Pulmonary artery endothelial cell (primary cell): Measurements from ENCODE around the gene AAK1. TPM values are rescaled to one million over a fixed set of nuclear protein-coding genes. Genes with fewer than 3 reads are reported as not detected.
A peak's percentile ranks its signal among the peaks of the same experiment; 100 is the strongest.
"Not testable (repeated sequence)": the region's sequence is repeated elsewhere in the genome, so short reads cannot be mapped to it uniquely, and the experiment has no call there.

ENCODE experiments used
- DNase-seq: peaks from one replicate; pipeline ENCODE4 v3.0.0-alpha.2; 2011; ENCODE audit warnings: low read depth, low spot score
- total RNA-seq: library from RNA; depleted of rRNA; stranded (reverse); fragments of >200 nt; gene quantifications from 2 replicates; pipeline ENCODE4 v1.2.3, GENCODE V29; 2014

Gene AAK1
- total RNA-seq, 1 donor from 2014 or later, result 46.3 TPM

DNA sequence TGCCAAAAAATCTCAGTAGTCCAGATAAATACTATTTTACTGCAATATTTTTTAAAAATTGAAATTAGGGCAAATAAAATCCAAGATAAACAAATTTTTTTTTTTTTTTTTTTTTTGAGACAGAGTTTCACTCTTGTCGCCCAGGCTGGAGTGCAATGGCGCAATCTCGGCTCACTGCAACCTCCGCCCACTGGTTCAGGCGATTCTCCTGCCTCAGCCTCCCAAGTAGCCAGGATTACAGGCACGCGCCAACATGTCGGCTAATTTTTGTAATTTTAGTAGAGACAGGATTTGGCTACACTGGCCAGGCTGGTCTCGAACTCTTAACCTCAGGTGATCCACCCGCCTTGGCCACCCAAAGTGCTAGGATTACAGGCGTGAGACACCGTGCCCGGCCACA lies 68.2 kb downstream of the AAK1 start:
- not testable (repeated sequence) for DNase-seq

DNA sequence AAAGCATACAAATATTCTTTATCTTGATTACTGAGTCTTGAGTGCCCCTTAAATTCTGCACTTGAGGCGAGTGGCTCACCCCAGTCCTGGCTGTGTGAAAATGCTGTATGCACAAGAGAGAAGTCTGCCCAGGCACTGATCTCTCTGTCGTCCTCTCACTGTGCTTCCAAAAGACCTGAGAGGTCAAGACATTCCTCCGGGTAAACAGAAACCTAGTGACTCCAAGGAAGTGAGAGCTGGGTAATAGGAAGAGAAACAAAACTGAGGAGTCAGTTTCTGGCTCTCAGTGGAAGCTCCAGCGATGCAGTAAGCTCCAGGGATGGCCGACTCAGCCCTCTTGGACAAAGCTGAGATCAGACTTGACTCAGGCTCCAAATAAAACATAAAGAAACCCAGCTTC lies 70.9 kb downstream of the AAK1 start:
- DNase-seq, result no peak

DNA sequence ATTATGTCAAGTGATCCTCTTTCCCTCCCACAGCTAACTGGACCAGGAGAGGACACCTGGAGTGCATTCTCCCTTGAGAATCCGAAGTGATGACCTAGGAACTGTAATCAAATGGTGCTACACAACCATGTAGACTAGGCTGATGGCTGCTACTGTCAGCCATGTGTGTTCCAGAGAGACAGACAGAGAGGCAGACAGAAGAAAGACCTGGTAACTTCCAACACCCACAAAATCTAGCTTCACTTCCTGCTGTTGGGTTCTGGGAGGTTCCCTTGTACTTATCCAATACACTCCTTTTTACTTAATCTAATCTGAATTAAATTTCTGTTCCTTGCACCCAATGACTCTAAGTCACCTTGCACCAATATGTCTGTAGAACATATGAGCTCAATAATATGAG lies 72.3 kb downstream of the AAK1 start:
- no peak for DNase-seq

DNA sequence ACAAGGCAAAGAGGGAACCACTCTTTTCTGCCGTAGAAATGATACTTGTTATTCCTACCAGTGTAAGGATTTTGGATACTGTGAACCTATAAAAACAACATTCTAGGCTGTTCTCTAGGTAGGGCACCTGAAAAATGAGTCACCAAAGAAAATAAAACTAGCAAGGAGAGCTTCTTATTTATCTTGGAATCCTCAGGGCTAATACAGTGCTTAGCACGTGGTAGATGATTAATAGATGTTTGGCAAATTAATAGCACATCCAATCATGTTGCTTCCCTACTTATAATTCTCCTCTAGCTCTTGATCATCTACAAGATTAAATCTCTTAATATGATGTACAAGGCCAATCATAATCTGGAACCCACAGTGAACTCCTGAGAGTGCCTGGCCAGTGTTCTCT lies 73.1 kb downstream of the AAK1 start:
- DNase-seq, result no peak

DNA sequence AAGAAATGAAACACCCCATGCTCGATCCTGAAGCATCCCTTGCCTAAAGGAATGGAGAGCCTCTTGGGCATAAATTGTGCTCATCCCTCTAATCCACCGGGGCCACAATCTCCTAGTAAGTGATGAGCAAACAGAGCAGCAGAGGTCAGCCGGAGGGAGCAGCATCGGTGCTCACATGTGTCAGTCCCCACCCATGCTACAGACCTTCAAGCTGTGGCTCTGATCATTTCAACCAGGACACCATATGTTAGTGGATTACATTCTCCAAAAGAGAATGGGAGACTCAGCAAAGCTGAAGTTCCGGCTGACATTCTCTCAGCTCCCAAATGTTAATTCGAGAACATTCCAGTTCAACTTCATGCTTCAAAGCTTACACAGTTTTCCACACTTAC lies 75.6 kb downstream of the AAK1 start:
- DNase-seq, result no peak

DNA sequence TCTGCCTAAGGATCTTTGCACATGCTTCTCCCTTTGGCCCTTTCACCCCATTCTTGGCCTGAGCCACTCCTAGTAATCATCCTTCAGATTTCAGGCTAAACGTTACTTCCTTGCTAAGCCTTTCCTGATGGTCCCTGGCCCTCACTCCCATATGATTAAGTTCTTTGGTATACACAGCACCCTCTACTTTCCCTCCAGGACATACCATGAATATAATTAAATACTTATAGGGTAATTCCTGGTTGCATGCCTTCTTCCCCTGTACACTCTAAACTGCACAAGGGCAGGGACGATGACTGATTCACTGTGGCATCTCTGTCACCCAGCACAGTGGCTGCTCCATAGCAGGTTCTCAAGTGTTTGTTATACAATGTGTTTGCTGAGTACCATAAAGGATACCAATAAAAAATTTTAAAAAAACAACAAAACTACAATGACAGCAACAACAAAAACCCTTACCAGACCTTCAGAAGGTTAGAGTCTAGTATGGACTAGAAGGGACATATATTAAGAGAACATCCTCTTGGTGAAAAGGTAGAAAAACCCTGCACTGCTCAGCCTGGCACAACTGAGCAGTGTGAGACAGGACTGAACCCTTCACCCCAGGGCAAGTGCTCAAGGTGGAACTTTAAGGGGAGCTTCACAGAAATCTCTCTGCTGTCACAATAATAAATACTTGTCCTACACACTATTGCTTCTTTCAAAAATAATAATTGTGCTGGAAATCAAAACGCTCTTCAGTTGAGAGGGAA lies 76.2 kb downstream of the AAK1 start:
- DNase-seq, result no peak

DNA sequence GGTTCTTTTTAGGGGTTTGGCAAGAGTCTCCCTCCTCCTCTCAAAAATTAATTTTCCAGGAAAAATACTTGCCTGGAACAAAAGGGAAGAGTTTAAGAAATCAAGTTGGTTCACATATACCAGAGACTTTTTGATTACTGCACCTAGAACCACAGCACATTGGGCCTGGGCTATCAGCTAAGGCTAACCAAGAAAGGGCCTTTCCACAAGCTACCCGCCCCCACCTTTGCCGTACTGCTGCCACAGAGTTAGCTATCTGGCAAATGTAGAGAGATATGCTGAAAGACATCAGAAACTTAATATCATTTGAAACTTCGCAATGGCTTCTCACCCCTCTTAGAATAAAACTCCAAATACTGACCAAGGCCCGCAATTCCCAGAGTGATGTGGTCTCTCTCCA lies 76.9 kb downstream of the AAK1 start:
- no peak for DNase-seq

DNA sequence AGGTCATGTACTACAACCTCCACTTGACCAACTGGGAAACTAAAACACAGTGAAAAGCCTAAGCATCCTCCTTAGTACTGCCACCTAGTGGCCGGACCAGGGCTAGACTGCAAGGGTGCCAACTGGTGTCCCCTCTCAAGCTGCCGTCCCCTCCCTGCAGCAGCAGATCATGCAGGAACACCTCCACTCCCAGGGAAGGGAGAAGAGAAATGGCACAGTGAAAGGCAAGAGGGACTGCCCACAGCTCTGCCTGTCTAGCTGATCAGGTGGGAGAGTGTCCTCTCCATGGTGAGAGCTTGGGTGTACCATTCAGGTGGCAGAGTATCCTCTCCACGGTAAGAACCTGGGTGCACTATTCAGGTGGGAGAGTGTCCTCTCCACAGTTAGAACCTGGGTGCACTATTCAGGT lies 78.1 kb downstream of the AAK1 start:
- DNase-seq, result peak; percentile 11

DNA sequence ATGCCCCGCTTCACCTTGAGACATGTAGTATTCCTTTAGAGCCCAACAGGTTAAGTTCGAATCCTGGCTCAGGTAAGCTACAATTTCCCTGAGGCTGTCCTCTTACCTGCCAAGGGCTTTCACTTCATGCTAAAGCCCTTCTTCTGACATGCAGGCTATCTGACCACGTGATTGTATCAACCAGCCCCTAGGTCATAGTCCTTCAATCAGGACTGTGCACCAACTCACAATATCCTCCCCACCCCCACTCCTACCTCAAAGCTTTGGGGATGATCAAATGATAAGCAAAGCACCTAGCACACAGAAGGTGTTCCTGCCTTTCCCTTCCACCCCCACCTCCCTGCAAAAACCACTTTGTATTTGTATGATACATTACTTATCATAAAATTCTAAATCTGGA lies 78.9 kb downstream of the AAK1 start:
- no peak for DNase-seq

DNA sequence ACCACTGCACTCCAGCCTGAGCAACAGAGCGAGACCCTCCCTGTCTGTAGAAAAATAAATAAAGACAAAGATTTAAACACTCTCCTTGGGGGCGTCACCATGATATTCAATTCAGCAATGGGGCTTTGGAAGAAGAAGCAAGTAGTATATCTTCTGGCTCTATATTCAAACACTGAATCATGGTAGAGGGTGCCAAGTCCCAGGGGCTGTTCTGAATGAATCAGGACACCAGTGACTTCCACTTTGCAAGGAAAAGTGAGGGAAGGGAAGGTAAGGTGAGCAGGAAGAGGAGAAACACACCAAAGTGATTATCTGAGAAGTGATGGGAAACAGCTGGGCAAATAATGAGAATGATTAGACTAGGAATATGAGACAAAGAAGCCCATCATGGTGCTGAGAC lies 80.5 kb downstream of the AAK1 start:
- DNase-seq, result no peak

DNA sequence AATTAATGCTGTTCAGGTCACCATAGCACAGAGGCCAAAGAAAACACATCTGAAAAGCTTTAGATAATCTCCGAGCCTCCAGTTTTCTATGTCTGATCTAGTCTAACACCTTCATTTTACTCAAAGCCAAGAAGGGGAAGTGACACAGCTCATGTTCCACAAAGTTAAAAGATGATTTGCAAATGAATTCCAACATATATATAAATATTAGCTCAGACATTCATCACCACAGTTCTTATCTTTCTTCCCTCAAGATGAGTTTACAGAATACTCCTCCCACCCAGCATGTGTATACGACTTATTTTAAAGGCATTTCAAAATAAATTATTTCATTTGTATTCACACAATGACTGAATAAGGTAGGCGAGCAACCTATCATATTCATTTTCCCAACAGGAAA lies 82.4 kb downstream of the AAK1 start:
- DNase-seq, result no peak

DNA sequence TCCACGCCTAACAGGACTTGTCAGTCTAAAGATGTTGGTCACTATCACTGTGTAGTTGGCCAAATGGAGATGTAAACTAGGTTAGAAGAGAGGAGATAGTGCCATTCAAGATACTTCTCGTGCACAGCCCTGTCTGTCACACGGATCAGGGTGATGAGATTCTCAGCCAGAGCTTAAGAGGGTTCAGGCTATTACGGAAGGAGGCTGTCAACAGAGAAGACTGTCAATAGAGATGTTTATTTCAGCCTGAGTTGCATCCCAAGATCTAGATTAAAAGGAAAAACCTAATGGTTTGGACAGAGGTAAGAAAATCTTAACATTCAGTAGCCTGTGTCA lies 83.4 kb downstream of the AAK1 start:
- no peak for DNase-seq

DNA sequence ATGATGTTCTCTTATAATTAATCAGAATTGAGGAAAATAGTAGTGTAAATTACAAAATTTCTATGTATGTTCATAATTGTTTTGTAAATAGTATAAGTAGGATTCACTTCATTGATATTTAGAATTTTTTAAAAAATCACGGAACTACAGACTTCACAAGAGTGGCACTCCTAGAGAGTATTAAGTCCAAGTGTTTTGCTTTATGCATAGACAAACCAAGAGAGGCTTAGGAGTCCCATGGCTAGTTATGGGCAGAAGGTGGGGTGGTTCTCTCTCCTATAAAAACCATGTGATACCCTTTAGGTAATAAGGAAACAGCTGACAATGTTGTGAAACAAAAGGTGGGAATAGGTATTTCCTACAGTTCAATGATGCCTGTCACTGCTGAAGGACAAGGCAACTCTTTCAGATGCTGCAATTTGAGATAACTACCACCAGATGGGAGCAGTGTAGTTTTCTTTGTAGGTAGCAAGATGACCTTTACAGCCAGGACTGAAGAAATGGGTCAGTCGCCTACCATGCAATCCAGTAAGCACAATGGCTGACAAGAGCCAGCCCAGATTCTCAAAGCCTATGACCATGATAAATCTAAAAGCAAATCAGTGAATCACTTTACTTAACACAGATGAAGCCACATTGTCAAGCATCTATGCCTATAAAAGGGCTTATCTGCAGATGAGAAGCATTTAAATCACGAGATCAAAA lies 83.9 kb downstream of the AAK1 start:
- DNase-seq, result peak; percentile 19

DNA sequence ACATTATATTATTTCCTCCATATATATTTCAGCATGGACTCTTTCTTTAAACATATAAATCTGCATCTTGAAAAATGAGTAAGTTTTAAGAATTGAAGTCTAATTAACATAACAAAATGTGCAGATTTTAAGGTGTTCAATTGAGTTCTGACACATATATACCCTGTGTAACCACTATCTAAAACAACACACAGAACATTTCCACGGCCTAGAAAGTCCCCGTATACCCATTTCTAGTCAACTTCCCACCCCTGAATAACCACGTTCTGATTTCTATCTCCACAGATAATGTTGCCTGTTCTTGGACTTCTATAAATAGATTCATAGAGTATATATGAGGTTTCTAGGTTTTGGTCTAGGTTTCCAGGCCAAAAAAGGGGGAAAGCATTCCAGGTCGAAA lies 87.5 kb downstream of the AAK1 start:
- no peak for DNase-seq

DNA sequence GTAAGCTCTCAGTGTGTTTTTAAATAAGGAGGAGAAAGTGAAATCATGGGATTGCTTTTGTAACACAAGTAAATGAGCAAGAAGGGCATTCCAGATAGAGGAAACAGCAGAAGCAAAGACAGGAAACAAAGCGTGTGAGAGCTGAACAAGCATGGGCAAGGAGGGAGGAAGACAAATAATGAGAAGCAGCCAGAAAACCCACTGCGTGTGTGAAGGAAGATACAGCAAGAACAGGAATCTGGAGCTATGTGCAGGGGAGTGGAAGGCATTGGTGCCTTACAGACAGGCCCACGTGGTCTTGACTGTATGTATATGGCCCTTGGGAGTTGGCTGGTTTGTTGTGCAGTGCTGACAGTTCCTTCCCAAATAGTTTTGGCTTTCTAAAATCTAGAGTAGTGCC lies 88.6 kb downstream of the AAK1 start:
- peak; percentile 80 for DNase-seq

DNA sequence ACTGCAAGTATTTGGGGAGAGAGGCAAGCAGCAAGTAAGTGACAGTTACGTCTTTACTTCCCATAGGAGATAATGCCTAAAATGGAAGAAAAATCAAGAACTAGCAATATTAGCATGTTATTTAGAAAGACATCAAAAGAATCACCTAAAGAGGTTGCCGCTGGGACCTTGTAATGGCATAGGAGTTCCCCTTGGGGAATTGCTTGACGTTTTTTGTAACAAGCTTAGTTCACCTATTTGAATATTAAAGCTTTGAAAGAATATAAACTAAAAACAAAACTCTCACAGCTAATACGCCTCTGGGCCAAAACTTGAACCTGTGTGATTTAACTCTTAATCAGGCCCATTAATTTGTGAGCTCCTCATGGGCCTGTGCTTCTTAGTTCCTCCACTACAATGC lies 89.0 kb downstream of the AAK1 start:
- DNase-seq, result no peak

DNA sequence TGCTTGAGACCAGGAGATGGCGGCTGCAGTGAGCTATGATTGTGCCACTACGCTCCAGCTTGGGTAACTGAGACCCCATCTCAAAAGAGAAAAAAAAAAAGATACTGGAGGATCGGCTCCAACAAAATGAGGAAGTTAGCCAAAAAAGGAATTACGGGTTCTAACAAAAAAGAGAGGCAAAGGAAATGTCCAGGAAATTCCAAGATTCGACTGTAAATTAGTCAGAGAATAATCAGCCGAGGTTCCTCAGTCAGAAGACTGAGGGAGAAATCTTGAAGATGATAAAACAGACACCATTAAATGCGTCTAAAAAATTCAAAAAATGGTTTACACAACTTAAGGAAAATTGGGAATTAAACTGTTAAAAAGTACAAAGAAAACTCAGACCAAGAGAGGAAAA lies 89.5 kb downstream of the AAK1 start:
- DNase-seq, result no peak

DNA sequence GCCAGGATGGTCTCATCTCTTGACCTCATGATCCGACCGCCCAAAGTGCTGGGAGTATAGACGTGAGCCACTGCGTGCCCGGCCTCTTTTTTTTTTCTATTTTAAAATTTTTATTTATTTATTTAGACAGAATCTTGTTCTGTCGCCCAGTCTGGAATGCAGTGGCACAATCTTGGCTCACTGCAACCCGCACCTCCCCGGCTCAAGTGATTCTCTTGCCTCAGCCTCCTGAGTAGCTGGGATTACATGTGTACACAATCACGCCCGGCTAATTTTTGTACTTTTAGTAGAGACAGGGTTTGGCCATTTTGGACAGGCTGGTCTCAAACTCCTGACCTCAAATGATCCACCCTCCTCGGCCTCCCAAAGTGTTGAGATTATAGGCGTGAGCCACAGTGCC lies 93.0 kb downstream of the AAK1 start:
- DNase-seq, result not testable (repeated sequence)

DNA sequence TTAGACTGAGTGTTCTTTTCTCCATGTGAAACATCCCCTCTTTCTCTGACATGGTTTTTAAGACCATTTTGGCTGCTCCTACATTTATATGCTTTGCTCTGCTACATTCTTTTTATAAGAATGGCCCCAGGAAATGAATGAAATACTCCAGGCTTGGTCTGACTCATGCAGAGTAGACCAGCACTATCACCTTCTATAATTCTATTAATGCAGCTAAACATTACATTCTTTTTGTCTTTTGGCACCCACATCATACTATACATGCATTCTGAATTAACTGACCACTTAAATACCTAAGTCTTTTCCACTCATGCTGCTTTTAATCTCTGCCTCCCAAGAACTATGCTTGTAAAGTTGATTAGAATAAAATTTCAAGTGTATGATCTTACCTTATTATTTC lies 94.1 kb downstream of the AAK1 start:
- DNase-seq, result peak; percentile 13

DNA sequence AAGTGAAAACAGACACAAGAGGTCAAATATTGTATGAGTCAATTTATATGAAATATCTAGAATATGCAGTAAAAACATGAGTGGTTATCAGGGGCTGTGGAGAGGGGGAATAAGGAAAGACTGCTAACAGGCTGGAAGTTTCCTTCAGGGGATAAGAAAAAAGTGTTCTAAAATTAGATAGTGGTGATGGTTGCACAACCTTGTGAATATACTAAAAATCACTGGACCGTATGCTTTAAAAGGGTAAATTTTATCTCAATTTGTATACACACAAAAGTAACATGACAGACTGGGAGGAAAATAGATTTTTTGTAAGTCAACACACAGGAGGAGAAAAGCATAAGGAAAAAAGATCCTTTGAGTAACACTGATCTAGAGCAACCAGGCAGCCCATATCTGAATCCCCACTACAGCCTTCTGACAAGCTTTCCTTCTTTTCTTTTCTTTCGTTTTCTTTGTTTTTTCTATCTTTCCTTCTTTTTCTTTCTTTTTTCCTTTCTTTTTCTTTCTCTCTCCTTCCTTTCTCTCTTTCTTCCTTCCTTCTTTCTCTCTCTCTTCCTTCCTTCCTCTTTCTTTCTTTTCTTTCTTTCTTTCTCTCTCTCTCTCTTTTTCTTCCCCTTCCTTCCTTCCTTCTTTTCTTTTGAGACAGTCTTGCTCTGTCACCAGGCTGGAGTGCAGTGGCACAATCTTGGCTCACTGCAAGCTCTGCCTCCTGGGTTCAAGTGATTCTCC lies 95.4 kb downstream of the AAK1 start:
- DNase-seq, result no peak

DNA sequence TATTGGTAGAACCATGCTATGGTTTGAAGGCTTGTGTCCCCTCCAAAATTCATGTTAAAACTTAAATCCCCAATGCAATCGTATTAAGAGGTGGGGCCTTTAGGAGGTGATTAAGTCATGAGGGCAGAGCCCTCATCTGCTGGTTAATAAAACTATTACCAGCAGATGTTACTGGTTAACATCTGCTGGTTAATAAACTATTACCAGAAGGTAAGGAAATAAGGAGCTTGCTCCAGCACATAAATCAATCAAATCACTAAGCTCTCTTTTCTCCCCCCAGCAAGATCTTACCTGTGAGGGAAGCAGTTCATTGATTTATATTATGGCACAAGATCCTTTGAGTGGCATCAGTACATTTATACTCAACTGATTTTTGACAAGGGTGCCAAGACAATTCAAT lies 96.9 kb downstream of the AAK1 start:
- DNase-seq, result no peak

DNA sequence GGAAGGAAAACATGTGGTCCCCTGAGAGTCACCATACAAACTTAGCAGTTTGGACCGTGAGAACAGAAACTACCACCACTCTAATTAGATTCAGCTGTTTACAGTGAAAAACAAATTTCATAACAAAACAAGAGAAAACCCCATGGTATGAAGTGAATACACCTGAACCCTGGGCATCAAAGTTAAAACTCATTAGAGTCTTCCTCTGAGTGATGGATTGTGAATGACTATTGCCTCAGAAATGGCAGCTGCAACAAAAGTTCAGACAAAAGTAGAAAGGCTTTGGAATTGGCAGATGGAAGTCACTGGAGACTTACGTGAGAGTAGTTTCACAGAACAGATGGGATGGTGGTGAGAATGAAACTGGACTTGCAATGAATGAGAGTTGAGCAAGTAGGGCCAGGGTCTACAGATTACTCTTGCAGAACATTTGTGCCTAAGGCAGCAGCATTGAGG lies 98.0 kb downstream of the AAK1 start:
- no peak for DNase-seq

DNA sequence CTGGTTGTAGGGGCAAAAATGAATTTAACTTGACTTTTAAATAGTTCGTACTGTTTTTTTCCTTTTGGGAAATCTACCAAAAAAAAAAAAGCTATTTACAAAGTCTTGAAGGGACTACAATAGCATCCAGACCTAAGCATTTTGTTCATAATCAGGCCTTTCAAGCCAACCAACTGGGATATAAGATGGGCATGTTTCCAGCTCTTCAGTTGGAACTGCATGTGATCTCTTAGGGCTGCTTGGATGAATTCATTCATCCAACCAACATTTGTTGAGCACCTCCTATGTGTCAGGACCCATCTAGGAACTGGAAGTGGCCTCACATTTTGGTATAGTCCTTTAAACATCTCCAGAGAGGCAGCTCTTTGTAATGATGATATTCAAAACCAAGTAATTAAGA lies 98.6 kb downstream of the AAK1 start:
- DNase-seq, result no peak
